Spleen (tissue), 7 donors: ENCODE measurements around the gene OR2A42.
"Not testable (repeated sequence)": the region's sequence is repeated elsewhere in the genome, so short reads cannot be mapped to it uniquely, and the experiment has no call there.

Source experiments
- POLR2A ChIP-seq, 3 donors: fragments of 450-650 bp; IDR thresholded peaks; one replicate each; pipeline ENCODE4 v1.5.1; 2017; ENCODE audit warnings: antibody characterized with exemption in 3 of 3, mild to moderate bottlenecking in 1 of 3
- TF ChIP-seq, protein P1 (sequence below), 11 experiments: fragments of 200-600 bp in 7 of 11; fragments of 450-650 bp in 4 of 11; sonication (generic) in 4 of 11; IDR thresholded peaks in 8 of 11; conservative IDR thresholded peaks in 3 of 11; 1 replicate in 7 of 11; 2 replicates in 4 of 11; pipeline versions ENCODE4 v1.4.0 to v1.8.0; 2016 to 2021; ENCODE audit warnings: antibody characterized with exemption in 11 of 11, inconsistent platforms in 4 of 11, mild to moderate bottlenecking in 1 of 11
- donor health status: DM: no; HTN: no; CAD: no; lungs with moderate emphysema.
- donor health status: DM: no; HTN: no; CAD: no.
- donor health status: DM: no; HTN: no; CAD: no.

DNA sequence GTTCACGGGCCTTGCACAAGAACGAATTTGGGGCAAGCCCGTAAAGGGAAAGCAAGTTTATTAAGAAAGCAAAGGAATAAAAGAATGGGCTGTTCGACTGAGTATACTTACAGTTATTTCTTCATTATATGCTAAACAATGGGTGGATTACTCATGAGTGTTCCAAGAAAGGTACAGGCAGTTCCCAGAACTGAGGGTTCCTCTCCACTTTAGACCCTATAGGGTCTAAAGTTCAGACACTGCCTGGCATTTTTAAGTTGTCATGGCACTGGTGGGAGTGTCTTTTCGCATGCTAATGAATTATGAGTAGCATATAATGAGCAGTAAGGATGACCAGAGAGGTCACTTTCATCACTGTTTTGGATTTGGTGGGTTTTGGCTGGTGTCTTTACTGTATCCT is 34.1 kb downstream of the OR2A42 start:
- TF ChIP-seq, protein P1, sequence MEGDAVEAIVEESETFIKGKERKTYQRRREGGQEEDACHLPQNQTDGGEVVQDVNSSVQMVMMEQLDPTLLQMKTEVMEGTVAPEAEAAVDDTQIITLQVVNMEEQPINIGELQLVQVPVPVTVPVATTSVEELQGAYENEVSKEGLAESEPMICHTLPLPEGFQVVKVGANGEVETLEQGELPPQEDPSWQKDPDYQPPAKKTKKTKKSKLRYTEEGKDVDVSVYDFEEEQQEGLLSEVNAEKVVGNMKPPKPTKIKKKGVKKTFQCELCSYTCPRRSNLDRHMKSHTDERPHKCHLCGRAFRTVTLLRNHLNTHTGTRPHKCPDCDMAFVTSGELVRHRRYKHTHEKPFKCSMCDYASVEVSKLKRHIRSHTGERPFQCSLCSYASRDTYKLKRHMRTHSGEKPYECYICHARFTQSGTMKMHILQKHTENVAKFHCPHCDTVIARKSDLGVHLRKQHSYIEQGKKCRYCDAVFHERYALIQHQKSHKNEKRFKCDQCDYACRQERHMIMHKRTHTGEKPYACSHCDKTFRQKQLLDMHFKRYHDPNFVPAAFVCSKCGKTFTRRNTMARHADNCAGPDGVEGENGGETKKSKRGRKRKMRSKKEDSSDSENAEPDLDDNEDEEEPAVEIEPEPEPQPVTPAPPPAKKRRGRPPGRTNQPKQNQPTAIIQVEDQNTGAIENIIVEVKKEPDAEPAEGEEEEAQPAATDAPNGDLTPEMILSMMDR (IDR thresholded peaks at IDR 0.05 in 8 of 11, conservative IDR thresholded peaks at IDR 0.05 in 3 of 11): not testable (repeated sequence)
- not testable (repeated sequence) for TF ChIP-seq POLR2A (IDR thresholded peaks at IDR 0.05)
